ENCODE measurements around the gene KIF3A. TPM values are rescaled to one million over a fixed set of nuclear protein-coding genes. Genes with fewer than 3 reads are reported as not detected.
"Not testable (repeated sequence)": the region's sequence is repeated elsewhere in the genome, so short reads cannot be mapped to it uniquely, and the experiment has no call there.

The KIF3A gene
- total RNA-seq, 1 donor from 2014 or later, result 25.4 TPM

- H3K4me3 Mint-ChIP-seq (ENCODE audit: unreplicated experiment), result no peak overlapping the region
- H3K4me2 ChIP-seq (ENCODE audit: low read length), result no peak overlapping the region
- no peak for TF ChIP-seq CTCF (IDR thresholded peaks at IDR 0.05; ENCODE audit: insufficient read depth, low read depth, low read length)
- no peak for TF ChIP-seq EZH2 (IDR thresholded peaks at IDR 0.05; ENCODE audit: insufficient read depth, low read length)
- H3K4me1 ChIP-seq (ENCODE audit: insufficient read depth, low read length), result no peaks in the 10 kb centered on the region
- H3K9ac ChIP-seq (ENCODE audit: low read length), result no peak overlapping the region
- H3K27me3 ChIP-seq (ENCODE audit: insufficient read depth, low read length), result no peaks in the 10 kb centered on the region
- no peak overlapping the region for H3K27ac Mint-ChIP-seq (ENCODE audit: unreplicated experiment)
- H3K36me3 Mint-ChIP-seq (ENCODE audit: low read depth, unreplicated experiment), result peaks cover 10% of the 10 kb centered on the region
- no peak overlapping the region for H2AFZ ChIP-seq (ENCODE audit: low read depth, low read length)
- H3K9me3 ChIP-seq (ENCODE audit: insufficient read depth, low read depth, low read length), result no peaks in the 10 kb centered on the region
- DNase-seq (ENCODE audit: low read depth) (no peak), FAIRE-seq (no peak)
- no peak overlapping the region for H3K27ac ChIP-seq (ENCODE audit: low read depth, low read length)
- H3K27me3 Mint-ChIP-seq (ENCODE audit: low read depth, unreplicated experiment), result no peaks in the 10 kb centered on the region
- H3K4me1 Mint-ChIP-seq (ENCODE audit: low read depth, unreplicated experiment), result no peaks in the 10 kb centered on the region
- no peaks in the 10 kb centered on the region for H4K20me1 ChIP-seq (ENCODE audit: insufficient read depth, low read length)
- no peaks in the 10 kb centered on the region for H3K9me3 Mint-ChIP-seq (ENCODE audit: unreplicated experiment)
- H3K79me2 ChIP-seq (ENCODE audit: insufficient read depth, low read length), result no peaks in the 10 kb centered on the region
- no peak overlapping the region for H3K4me3 ChIP-seq (ENCODE audit: insufficient read depth, low read depth, low read length)
- H3K36me3 ChIP-seq (ENCODE audit: insufficient read depth, low read length), result peaks cover 9% of the 10 kb centered on the region
These were observed 41.4 kb downstream of the KIF3A start for GRCh38 chr5:132695956-132696355.

- no peaks in the 10 kb centered on the region for H3K4me1 ChIP-seq (ENCODE audit: insufficient read depth, low read length)
- no peak overlapping the region for H2AFZ ChIP-seq (ENCODE audit: low read depth, low read length)
- no peaks in the 10 kb centered on the region for H3K79me2 ChIP-seq (ENCODE audit: insufficient read depth, low read length)
- no peak for TF ChIP-seq EZH2 (IDR thresholded peaks at IDR 0.05; ENCODE audit: insufficient read depth, low read length)
- no peak for TF ChIP-seq CTCF (IDR thresholded peaks at IDR 0.05; ENCODE audit: insufficient read depth, low read depth, low read length)
- H4K20me1 ChIP-seq (ENCODE audit: insufficient read depth, low read length), result no peaks in the 10 kb centered on the region
- Mint-ChIP-seq H3K9me3 (ENCODE audit: unreplicated experiment) (no peaks in the 10 kb centered on the region), H3K27me3 (ENCODE audit: low read depth, unreplicated experiment) (no peaks in the 10 kb centered on the region), H3K27ac (ENCODE audit: unreplicated experiment) (no peak overlapping the region), H3K36me3 (ENCODE audit: low read depth, unreplicated experiment) (peaks cover 2% of the 10 kb centered on the region), H3K4me1 (ENCODE audit: low read depth, unreplicated experiment) (no peaks in the 10 kb centered on the region), H3K4me3 (ENCODE audit: unreplicated experiment) (no peak overlapping the region)
- H3K36me3 ChIP-seq (ENCODE audit: insufficient read depth, low read length), result peaks cover 3% of the 10 kb centered on the region
- H3K9ac ChIP-seq (ENCODE audit: low read length), result no peak overlapping the region
- no peak overlapping the region for H3K4me2 ChIP-seq (ENCODE audit: low read length)
- no peak for FAIRE-seq
- H3K4me3 ChIP-seq (ENCODE audit: insufficient read depth, low read depth, low read length), result no peak overlapping the region
- no peaks in the 10 kb centered on the region for H3K9me3 ChIP-seq (ENCODE audit: insufficient read depth, low read depth, low read length)
- DNase-seq (ENCODE audit: low read depth), result no peak
- no peaks in the 10 kb centered on the region for H3K27me3 ChIP-seq (ENCODE audit: insufficient read depth, low read length)
- H3K27ac ChIP-seq (ENCODE audit: low read depth, low read length), result no peak overlapping the region
These were observed 44.7 kb downstream of the KIF3A start for GRCh38 chr5:132692632-132692967.

GRCh38 chr5:132691755-132692631, 45.4 kb downstream of the KIF3A start:
- not testable (repeated sequence) for H3K36me3 Mint-ChIP-seq (ENCODE audit: low read depth, unreplicated experiment); FAIRE-seq; H3K27me3 Mint-ChIP-seq (ENCODE audit: low read depth, unreplicated experiment); H3K4me3 ChIP-seq (ENCODE audit: insufficient read depth, low read depth, low read length); H2AFZ ChIP-seq (ENCODE audit: low read depth, low read length); H4K20me1 ChIP-seq (ENCODE audit: insufficient read depth, low read length); H3K9ac ChIP-seq (ENCODE audit: low read length); H3K9me3 Mint-ChIP-seq (ENCODE audit: unreplicated experiment); H3K27ac ChIP-seq (ENCODE audit: low read depth, low read length); H3K4me3 Mint-ChIP-seq (ENCODE audit: unreplicated experiment); H3K4me2 ChIP-seq (ENCODE audit: low read length); DNase-seq (ENCODE audit: low read depth); H3K4me1 ChIP-seq (ENCODE audit: insufficient read depth, low read length); H3K36me3 ChIP-seq (ENCODE audit: insufficient read depth, low read length); H3K9me3 ChIP-seq (ENCODE audit: insufficient read depth, low read depth, low read length); H3K79me2 ChIP-seq (ENCODE audit: insufficient read depth, low read length); H3K4me1 Mint-ChIP-seq (ENCODE audit: low read depth, unreplicated experiment); H3K27me3 ChIP-seq (ENCODE audit: insufficient read depth, low read length)
- peak overlapping the region; percentile 56 for H3K27ac Mint-ChIP-seq (ENCODE audit: unreplicated experiment)

Data from astrocyte (in vitro differentiated cells and primary cell).